ENCODE measurements around the gene CUL3.

DNA sequence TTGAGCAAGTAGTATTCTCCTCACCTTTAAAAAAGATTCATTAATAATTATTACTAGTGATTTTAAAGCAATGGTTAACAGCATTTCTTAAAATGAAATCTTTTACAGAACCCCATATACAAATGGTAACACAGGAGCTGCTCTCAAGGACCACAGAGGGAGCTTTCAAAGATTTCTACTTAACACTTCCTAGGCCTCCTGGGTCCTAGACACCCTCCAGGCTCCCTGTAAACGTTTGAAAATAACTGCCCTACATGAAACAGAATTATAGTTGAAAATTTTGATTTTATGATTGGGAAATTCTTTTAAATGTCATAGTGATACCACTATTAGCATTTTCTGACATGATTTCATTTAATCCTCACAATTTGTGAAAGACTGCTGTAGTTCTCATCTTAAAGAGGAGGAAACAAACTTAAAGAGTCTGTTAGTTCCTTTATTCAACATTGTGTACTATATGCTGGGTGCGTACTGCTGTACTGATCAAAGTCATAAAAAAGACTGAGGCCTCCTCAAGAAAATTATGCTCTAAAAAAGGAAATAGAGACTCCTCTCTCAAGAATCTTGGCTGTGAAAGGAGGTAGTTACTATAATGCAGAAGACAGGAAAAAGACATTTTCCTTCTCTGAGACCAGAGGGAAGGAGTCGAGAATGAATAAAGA, 10.6 kb downstream of the CUL3 start:
- TF ChIP-seq, protein P1, sequence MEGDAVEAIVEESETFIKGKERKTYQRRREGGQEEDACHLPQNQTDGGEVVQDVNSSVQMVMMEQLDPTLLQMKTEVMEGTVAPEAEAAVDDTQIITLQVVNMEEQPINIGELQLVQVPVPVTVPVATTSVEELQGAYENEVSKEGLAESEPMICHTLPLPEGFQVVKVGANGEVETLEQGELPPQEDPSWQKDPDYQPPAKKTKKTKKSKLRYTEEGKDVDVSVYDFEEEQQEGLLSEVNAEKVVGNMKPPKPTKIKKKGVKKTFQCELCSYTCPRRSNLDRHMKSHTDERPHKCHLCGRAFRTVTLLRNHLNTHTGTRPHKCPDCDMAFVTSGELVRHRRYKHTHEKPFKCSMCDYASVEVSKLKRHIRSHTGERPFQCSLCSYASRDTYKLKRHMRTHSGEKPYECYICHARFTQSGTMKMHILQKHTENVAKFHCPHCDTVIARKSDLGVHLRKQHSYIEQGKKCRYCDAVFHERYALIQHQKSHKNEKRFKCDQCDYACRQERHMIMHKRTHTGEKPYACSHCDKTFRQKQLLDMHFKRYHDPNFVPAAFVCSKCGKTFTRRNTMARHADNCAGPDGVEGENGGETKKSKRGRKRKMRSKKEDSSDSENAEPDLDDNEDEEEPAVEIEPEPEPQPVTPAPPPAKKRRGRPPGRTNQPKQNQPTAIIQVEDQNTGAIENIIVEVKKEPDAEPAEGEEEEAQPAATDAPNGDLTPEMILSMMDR (IDR thresholded peaks at IDR 0.05; ENCODE audit: insufficient read depth, low read length): no peak
- TF ChIP-seq POLR2AphosphoS5 (IDR thresholded peaks at IDR 0.05; ENCODE audit: low read depth) (no peak), GABPA (IDR thresholded peaks at IDR 0.05; ENCODE audit: low read depth) (no peak), REST (IDR thresholded peaks at IDR 0.05; ENCODE audit: insufficient replicate concordance, low read depth) (no peak)
